WTC11 (cell line): ENCODE data around the gene ZDHHC14. TPM values are rescaled to one million over a fixed set of nuclear protein-coding genes. Genes with fewer than 3 reads are reported as not detected.

Experiments used
- ATAC-seq: fragments of 200-7000 bp; cut with Tn5 transposase; 2 replicates; pipeline ENCODE4 v1.10.0; 2021; ENCODE audit warnings: mild to moderate bottlenecking, moderate library complexity
- CTCF ChIA-PET: fragments of 300-600 bp; sonication (Branson Sonifier 250); formaldehyde crosslinking; loops from one replicate; lab custom pipeline; 2021; ENCODE audit warnings: antibody characterized with exemption; lab: Charles Lee
- POLR2A ChIA-PET: fragments of 350-600 bp; sonication (Branson Sonifier 250); formaldehyde crosslinking; loops from one replicate; lab custom pipeline; 2021; ENCODE audit warnings: antibody characterized with exemption; lab: Charles Lee
- DNase-seq: peaks from one replicate; pipeline ENCODE4 v3.0.0; 2021; ENCODE audit warnings: low spot score
- H3K27ac Mint-ChIP-seq: 2 replicates; pipeline ENCODE4 v1.8.0; 2021; ENCODE audit warnings: mixed read lengths
- H3K27me3 Mint-ChIP-seq: 2 replicates; pipeline ENCODE4 v1.8.0; 2021; ENCODE audit warnings: low read depth, mild to moderate bottlenecking, moderate library complexity, mixed read lengths
- H3K36me3 Mint-ChIP-seq: 2 replicates; pipeline ENCODE4 v1.8.0; 2021; ENCODE audit warnings: mixed read lengths
- H3K4me1 Mint-ChIP-seq: 2 replicates; pipeline ENCODE4 v1.8.0; 2022; ENCODE audit warnings: mixed read lengths
- H3K4me3 Mint-ChIP-seq: 2 replicates; pipeline ENCODE4 v1.8.0; 2021; ENCODE audit warnings: mild to moderate bottlenecking, moderate library complexity, mixed read lengths
- H3K9me3 Mint-ChIP-seq: 2 replicates; pipeline ENCODE4 v1.8.0; 2021; ENCODE audit warnings: mixed read lengths
- ATF1 ChIP-seq: sonication (generic); formaldehyde crosslinking; IDR thresholded peaks from 2 replicates; pipeline ENCODE4 v1.8.1; 2023; ENCODE audit warnings: mild to moderate bottlenecking, moderate library complexity, missing genetic modification reagents
- ATF2 ChIP-seq: sonication (generic); formaldehyde crosslinking; IDR thresholded peaks from 2 replicates; pipeline ENCODE4 v1.8.1; 2022; ENCODE audit warnings: low read depth, missing genetic modification reagents, borderline replicate concordance
- ATF6 ChIP-seq: sonication (generic); formaldehyde crosslinking; IDR thresholded peaks from 2 replicates; pipeline ENCODE4 v1.8.1; 2023; ENCODE audit warnings: mild to moderate bottlenecking, missing genetic modification reagents
- CREB1 ChIP-seq: sonication (generic); formaldehyde crosslinking; IDR thresholded peaks from 2 replicates; pipeline ENCODE4 v1.8.0; 2023; ENCODE audit warnings: mild to moderate bottlenecking, missing genetic modification reagents
- E2F5 ChIP-seq: sonication (generic); formaldehyde crosslinking; IDR thresholded peaks from 2 replicates; pipeline ENCODE4 v1.8.1; 2022; ENCODE audit warnings: mild to moderate bottlenecking, moderate library complexity, missing genetic modification reagents
- ESRRA ChIP-seq: sonication (generic); formaldehyde crosslinking; IDR thresholded peaks from 2 replicates; pipeline ENCODE4 v1.8.1; 2022; ENCODE audit warnings: mild to moderate bottlenecking, missing genetic modification reagents, borderline replicate concordance
- FOXP1 ChIP-seq: sonication (generic); formaldehyde crosslinking; IDR thresholded peaks from 2 replicates; pipeline ENCODE4 v1.8.0; 2022; ENCODE audit warnings: missing genetic modification reagents, mild to moderate bottlenecking, moderate library complexity, borderline replicate concordance
- JAZF1 ChIP-seq: fragments of 250-450 bp; sonication (Bioruptor Pico); IDR thresholded peaks from 2 replicates; pipeline ENCODE4 v1.9.0; 2021; ENCODE audit warnings: moderate library complexity, mild to moderate bottlenecking, inconsistent platforms
- MAX ChIP-seq: sonication (generic); formaldehyde crosslinking; IDR thresholded peaks from 2 replicates; pipeline ENCODE4 v1.8.0; 2022; ENCODE audit warnings: mild to moderate bottlenecking, missing genetic modification reagents
- MLX ChIP-seq: sonication (generic); formaldehyde crosslinking; IDR thresholded peaks from 2 replicates; pipeline ENCODE4 v1.8.1; 2023; ENCODE audit warnings: mild to moderate bottlenecking, missing genetic modification reagents, moderate library complexity
- NR3C1 ChIP-seq: sonication (generic); formaldehyde crosslinking; conservative IDR thresholded peaks from 2 replicates; pipeline ENCODE4 v1.8.1; 2023; ENCODE audit warnings: low read depth, mild to moderate bottlenecking, missing genetic modification reagents
- OVOL2 ChIP-seq: fragments of 250-450 bp; sonication (Bioruptor Pico); IDR thresholded peaks from 2 replicates; pipeline ENCODE4 v1.9.0; 2021; ENCODE audit warnings: mild to moderate bottlenecking, borderline replicate concordance
- RELA ChIP-seq: sonication (generic); formaldehyde crosslinking; IDR thresholded peaks from 2 replicates; pipeline ENCODE4 v1.8.1; 2022; ENCODE audit warnings: missing genetic modification reagents, mild to moderate bottlenecking, borderline replicate concordance
- SOX15 ChIP-seq: fragments of 250-450 bp; sonication (Bioruptor Pico); IDR thresholded peaks from 2 replicates; pipeline ENCODE4 v1.9.0; 2021; ENCODE audit warnings: mild to moderate bottlenecking
- STAT6 ChIP-seq: sonication (generic); formaldehyde crosslinking; conservative IDR thresholded peaks from 2 replicates; pipeline ENCODE4 v1.8.1; 2023; ENCODE audit warnings: mild to moderate bottlenecking, low read depth, missing genetic modification reagents, moderate library complexity
- TCF7 ChIP-seq: sonication (generic); formaldehyde crosslinking; IDR thresholded peaks from 2 replicates; pipeline ENCODE4 v1.8.0; 2022; ENCODE audit warnings: mild to moderate bottlenecking, low read depth, missing genetic modification reagents, moderate library complexity
- ZMAT4 ChIP-seq: fragments of 250-450 bp; sonication (Bioruptor Pico); IDR thresholded peaks from 2 replicates; pipeline ENCODE4 v1.9.0; 2021; ENCODE audit warnings: mild to moderate bottlenecking
- ZNF121 ChIP-seq: sonication (generic); formaldehyde crosslinking; IDR thresholded peaks from 2 replicates; pipeline ENCODE4 v1.8.0; 2023; ENCODE audit warnings: missing genetic modification reagents
- ZNF263 ChIP-seq: sonication (generic); formaldehyde crosslinking; IDR thresholded peaks from 2 replicates; pipeline ENCODE4 v1.8.1; 2022; ENCODE audit warnings: low read depth, mild to moderate bottlenecking, moderate library complexity, missing genetic modification reagents
- ZNF396 ChIP-seq: fragments of 250-450 bp; sonication (Bioruptor Pico); IDR thresholded peaks from 2 replicates; pipeline ENCODE4 v1.8.0; 2021; ENCODE audit warnings: mild to moderate bottlenecking, moderate library complexity, borderline replicate concordance
- ZNF416 ChIP-seq: fragments of 250-450 bp; sonication (Bioruptor Pico); IDR thresholded peaks from 2 replicates; pipeline ENCODE4 v1.9.0; 2021; ENCODE audit warnings: mild to moderate bottlenecking, inconsistent platforms
- ZNF512 ChIP-seq: sonication (generic); formaldehyde crosslinking; IDR thresholded peaks from 2 replicates; pipeline ENCODE4 v1.8.1; 2022; ENCODE audit warnings: missing genetic modification reagents, borderline replicate concordance
- ZNF671 ChIP-seq: fragments of 250-450 bp; sonication (Bioruptor Pico); IDR thresholded peaks from 2 replicates; pipeline ENCODE4 v1.8.0; 2021; ENCODE audit warnings: mild to moderate bottlenecking
- total RNA-seq: library from RNA; stranded (reverse); gene quantifications from 3 replicates; pipeline ENCODE4 v1.2.3, GENCODE V29; 2021

Gene ZDHHC14
- total RNA-seq, 1 experiment from 2014 or later, result 6.6 TPM

GRCh38 chr6:157558049-157558448 lies 177.1 kb downstream of the ZDHHC14 start (continued):
- TF ChIP-seq ZNF263, result no peak
- no peak for TF ChIP-seq TCF7 (CRISPR knock-in tag)
- TF ChIP-seq STAT6 (CRISPR knock-in tag), result no peak
- no peak for TF ChIP-seq ATF6
- no peak for TF ChIP-seq ZMAT4 (CRISPR knock-in tag)
- no peak for TF ChIP-seq E2F5 (CRISPR knock-in tag)
- no peak for TF ChIP-seq NR3C1 (CRISPR knock-in tag)
- no peak for TF ChIP-seq FOXP1 (CRISPR knock-in tag)
- no peak for TF ChIP-seq ATF1
- no peak for TF ChIP-seq ATF2 (CRISPR knock-in tag)

GRCh38 chr6:157558487-157559200 lies 177.7 kb downstream of the ZDHHC14 start:
- no peak for ATAC-seq
- Mint-ChIP-seq H3K9me3 (no peaks in the 10 kb centered on the region), H3K27me3 (no peaks in the 10 kb centered on the region), H3K4me3 (no peak overlapping the region), H3K27ac (no peak overlapping the region), H3K4me1 (peaks cover 37% of the 10 kb centered on the region), H3K36me3 (no peaks in the 10 kb centered on the region)
- TF ChIP-seq ZNF671 (CRISPR knock-in tag) (no peak), RELA (no peak), NR3C1 (CRISPR knock-in tag) (no peak), ZNF416 (no peak), OVOL2 (no peak), JAZF1 (CRISPR knock-in tag) (no peak), TCF7 (CRISPR knock-in tag) (no peak), ZNF121 (CRISPR knock-in tag) (no peak), ZNF396 (no peak), MLX (no peak), CREB1 (CRISPR knock-in tag) (no peak), ESRRA (no peak), MAX (CRISPR knock-in tag) (no peak), ZNF512 (CRISPR knock-in tag) (no peak), SOX15 (CRISPR knock-in tag) (no peak)
- DNase-seq, result no peak
- POLR2A ChIA-PET, result no interaction called here
- CTCF ChIA-PET, result no interaction called here
